ENCODE data around the gene OR10H2.
"Not testable (repeated sequence)": the region's sequence is repeated elsewhere in the genome, so short reads cannot be mapped to it uniquely, and the experiment has no call there.

The OR10H2 gene

GRCh38 chr19:15769586-15769985 is 41.8 kb downstream of the OR10H2 start:
- DNase-seq (ENCODE audit: low read depth in 2 of 2) = no peak

- not testable (repeated sequence) for DNase-seq (ENCODE audit: low read depth in 2 of 2)
Measured at GRCh38 chr19:15774159-15774558, 46.3 kb downstream of the OR10H2 start.

GRCh38 chr19:15775249-15775648 is 47.4 kb downstream of the OR10H2 start:
- DNase-seq (ENCODE audit: low read depth in 2 of 2) = no peak

- DNase-seq (ENCODE audit: low read depth in 2 of 2) = no peak
Measured at GRCh38 chr19:15776264-15776663, 48.4 kb downstream of the OR10H2 start.

- DNase-seq (ENCODE audit: low read depth in 2 of 2) = no peak
Measured at GRCh38 chr19:15776991-15777970, 49.5 kb downstream of the OR10H2 start.

Measured in activated CD8-positive, alpha-beta memory T cell treated with anti-CD3 and anti-CD28 coated beads for 4 hours (primary cell).